H9 (cell line): ENCODE results near the gene NEUROD4. TPM values are rescaled to one million over a fixed set of nuclear protein-coding genes. Genes with fewer than 3 reads are reported as not detected.

Experiments used
- DNase-seq: peaks from one replicate; pipeline ENCODE4 v3.0.0-alpha.2; 2017
- H2AFZ ChIP-seq: one replicate; pipeline ENCODE4 v1.6.1; 2013; ENCODE audit warnings: mild to moderate bottlenecking, low read length, control low read depth, moderate library complexity
- H2AK5ac ChIP-seq: 2 replicates; pipeline ENCODE4 v1.6.1; 2013; ENCODE audit warnings: low read length, control low read depth, mixed read lengths; ENCODE audit not compliant: insufficient read length
- H2BK120ac ChIP-seq: one replicate; pipeline ENCODE4 v1.6.1; 2013; ENCODE audit warnings: low read depth, mild to moderate bottlenecking, low read length, control low read depth, inconsistent platforms; ENCODE audit not compliant: poor library complexity, severe bottlenecking
- H2BK12ac ChIP-seq: 2 replicates; pipeline ENCODE4 v1.6.1; 2013; ENCODE audit warnings: low read length, control low read depth, mixed read lengths, low read depth; ENCODE audit not compliant: insufficient read length
- H2BK15ac ChIP-seq: 2 replicates; pipeline ENCODE4 v1.6.1; 2013; ENCODE audit warnings: low read depth, low read length, control low read depth
- H2BK20ac ChIP-seq: one replicate; pipeline ENCODE4 v1.6.1; 2013; ENCODE audit warnings: low read depth, mild to moderate bottlenecking, low read length, control low read depth, inconsistent platforms; ENCODE audit not compliant: poor library complexity, severe bottlenecking
- H2BK5ac ChIP-seq: 2 replicates; pipeline ENCODE4 v1.6.1; 2013; ENCODE audit warnings: low read length, control low read depth, mixed read lengths; ENCODE audit not compliant: insufficient read length
- H3K14ac ChIP-seq: 2 replicates; pipeline ENCODE4 v1.6.1; 2013; ENCODE audit warnings: low read length, control low read depth; ENCODE audit not compliant: insufficient read depth
- H3K18ac ChIP-seq: 2 replicates; pipeline ENCODE4 v1.6.1; 2013; ENCODE audit warnings: low read depth, mild to moderate bottlenecking, mixed read lengths, low read length, control low read depth; ENCODE audit not compliant: insufficient read length
- H3K23ac ChIP-seq: 2 replicates; pipeline ENCODE4 v1.6.1; 2013; ENCODE audit warnings: low read length, control low read depth, mixed read lengths, low read depth; ENCODE audit not compliant: insufficient read length
- H3K23me2 ChIP-seq: 2 replicates; pipeline ENCODE4 v1.6.1; 2013; ENCODE audit warnings: low read depth, mild to moderate bottlenecking, mixed read lengths, low read length, control low read depth; ENCODE audit not compliant: insufficient read length, poor library complexity, severe bottlenecking
- H3K27ac ChIP-seq: 2 replicates; pipeline ENCODE4 v1.5.1; 2013; ENCODE audit warnings: low read length, control low read depth, mixed read lengths, low read depth; ENCODE audit not compliant: insufficient read length
- H3K27me3 ChIP-seq: 2 replicates; pipeline ENCODE4 v1.6.1; 2013; ENCODE audit warnings: low read length, control low read depth, inconsistent platforms; ENCODE audit not compliant: insufficient read depth
- H3K4ac ChIP-seq: 2 replicates; pipeline ENCODE4 v1.6.1; 2013; ENCODE audit warnings: low read depth, mild to moderate bottlenecking, control low read depth, inconsistent platforms, low read length, moderate library complexity
- H3K4me1 ChIP-seq: 2 replicates; pipeline ENCODE4 v1.6.1; 2013; ENCODE audit warnings: low read length, control low read depth, inconsistent platforms; ENCODE audit not compliant: insufficient read depth
- H3K4me2 ChIP-seq: 2 replicates; pipeline ENCODE4 v1.6.1; 2013; ENCODE audit warnings: low read length, control low read depth, mixed read lengths; ENCODE audit not compliant: insufficient read length, insufficient read depth
- H3K56ac ChIP-seq: 2 replicates; pipeline ENCODE4 v1.6.1; 2013; ENCODE audit warnings: low read depth, mild to moderate bottlenecking, mixed read lengths, low read length, control low read depth; ENCODE audit not compliant: insufficient read length
- H3K79me1 ChIP-seq: 2 replicates; pipeline ENCODE4 v1.6.1; 2013; ENCODE audit warnings: low read depth, mild to moderate bottlenecking, moderate library complexity, low read length, control low read depth, inconsistent platforms; ENCODE audit not compliant: insufficient read depth, poor library complexity, severe bottlenecking
- H3K79me2 ChIP-seq: 2 replicates; pipeline ENCODE4 v1.6.1; 2013; ENCODE audit warnings: low read length, control low read depth, inconsistent platforms; ENCODE audit not compliant: insufficient read depth
- H3K9ac ChIP-seq: 2 replicates; pipeline ENCODE4 v1.6.1; 2013; ENCODE audit warnings: low read length, control low read depth, mixed read lengths; ENCODE audit not compliant: insufficient read length; ENCODE audit errors: extremely low read depth
- H3K9me3 ChIP-seq: one replicate; pipeline ENCODE4 v1.6.1; 2013; ENCODE audit warnings: low read depth, low read length, inconsistent platforms; ENCODE audit not compliant: control insufficient read depth
- H3T11ph ChIP-seq: one replicate; pipeline ENCODE4 v1.6.1; 2013; ENCODE audit warnings: mild to moderate bottlenecking, low read length, control low read depth, inconsistent platforms
- H4K20me1 ChIP-seq: one replicate; pipeline ENCODE4 v1.6.1; 2013; ENCODE audit not compliant: control insufficient read depth, insufficient read length, insufficient read depth
- H4K5ac ChIP-seq: 2 replicates; pipeline ENCODE4 v1.6.1; 2013; ENCODE audit warnings: low read depth, mild to moderate bottlenecking, mixed read lengths, low read length, control low read depth; ENCODE audit not compliant: insufficient read length
- H4K8ac ChIP-seq: replicated peaks from 2 replicates; pipeline ENCODE4 v1.6.1; 2013; ENCODE audit warnings: low read length, control low read depth, mixed read lengths, low read depth; ENCODE audit not compliant: insufficient read length
- H4K91ac ChIP-seq: 2 replicates; pipeline ENCODE4 v1.6.1; 2013; ENCODE audit warnings: low read depth, mild to moderate bottlenecking, moderate library complexity, mixed read lengths, low read length, control low read depth; ENCODE audit not compliant: insufficient read length
- H3K27ac Mint-ChIP-seq, 3 experiments: 2 replicates in 2 of 3; 3 replicates in 1 of 3; pipeline ENCODE4 v1.8.0; 2020 to 2021; ENCODE audit warnings: mixed read lengths in 3 of 3, mild to moderate bottlenecking in 1 of 3, moderate library complexity in 1 of 3
- H3K27me3 Mint-ChIP-seq: 2 replicates; pipeline ENCODE4 v1.8.0; 2021; ENCODE audit warnings: low read depth, mild to moderate bottlenecking, moderate library complexity, mixed read lengths
- H3K36me3 Mint-ChIP-seq, 3 experiments: 2 replicates in 2 of 3; 3 replicates in 1 of 3; pipeline ENCODE4 v1.8.0; 2020 to 2021; ENCODE audit warnings: low read depth in 3 of 3, mixed read lengths in 3 of 3; ENCODE audit not compliant: insufficient read depth in 1 of 3
- H3K4me1 Mint-ChIP-seq, 2 experiments: 2 replicates each; pipeline ENCODE4 v1.8.0; 2020; ENCODE audit warnings: mixed read lengths in 2 of 2
- H3K4me3 Mint-ChIP-seq, 2 experiments: 2 replicates in 1 of 2; 3 replicates in 1 of 2; pipeline ENCODE4 v1.8.0; 2020 to 2021; ENCODE audit warnings: mild to moderate bottlenecking in 2 of 2, mixed read lengths in 2 of 2, moderate library complexity in 1 of 2
- H3K9me3 Mint-ChIP-seq, 2 experiments: 2 replicates in 1 of 2; 3 replicates in 1 of 2; pipeline ENCODE4 v1.8.0; 2020; ENCODE audit warnings: mild to moderate bottlenecking in 2 of 2, mixed read lengths in 2 of 2, moderate library complexity in 1 of 2
- WGBS: extraction: QIAGEN DNeasy Blood & Tissue Kit; methylation state at CpG from one replicate; pipeline ENCODE4 v1.1.7; 2013; ENCODE audit warnings: missing lambda C conversion rate, low lambda C conversion rate, mixed read lengths; ENCODE audit not compliant: insufficient read length; ENCODE audit errors: extremely low coverage; 5-methylcytosine and 5-hydroxymethylcytosine counted together
- total RNA-seq: library from RNA; stranded (reverse); gene quantifications from 2 replicates; pipeline ENCODE4 v1.2.1, GENCODE V29; 2021
- TF ChIP-seq, protein P1 (sequence below): fragments of 200-600 bp; sonication (generic); conservative IDR thresholded peaks from 3 replicates; pipeline ENCODE4 v1.8.0; 2021; ENCODE audit warnings: antibody characterized with exemption, mild to moderate bottlenecking

Gene NEUROD4
- total RNA-seq, 1 experiment from 2014 or later, result not detected

DNA sequence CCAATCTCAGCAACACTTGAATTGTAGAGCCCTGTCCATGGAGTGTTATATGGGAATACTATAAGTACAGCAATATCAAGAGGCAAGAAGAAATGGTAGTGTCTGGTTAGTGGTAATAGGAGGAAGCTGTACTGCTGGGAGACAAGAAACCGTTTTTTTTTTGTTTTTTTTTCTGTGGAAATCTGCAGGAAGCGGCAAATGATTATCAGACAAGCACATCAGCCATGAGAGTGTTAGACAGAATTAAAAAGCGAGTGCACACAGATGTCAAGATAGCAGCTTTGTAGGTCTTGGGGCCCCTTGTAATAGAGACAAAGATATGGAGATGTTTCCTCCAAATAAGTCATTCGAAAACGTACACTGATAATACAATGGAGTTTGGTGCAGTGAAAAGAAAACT, 41.9 kb upstream of the NEUROD4 start:
- no peak overlapping the region for H4K8ac ChIP-seq
- H2BK120ac ChIP-seq, result no peak overlapping the region
- H3K9ac ChIP-seq, result no peak overlapping the region
- no peak overlapping the region for H3K14ac ChIP-seq
- H3K27me3 Mint-ChIP-seq, result peaks cover 2% of the 10 kb centered on the region; the same call in 1 of the 2 replicates
- H3K4me3 Mint-ChIP-seq, result no peak overlapping the region
- H3K4me1 ChIP-seq, result no peaks in the 10 kb centered on the region; the same call in 1 of the 2 replicates
- no peaks in the 10 kb centered on the region for H3K79me2 ChIP-seq
- H3T11ph ChIP-seq, result no peak overlapping the region
- H3K79me1 ChIP-seq, result no peaks in the 10 kb centered on the region
- no peak overlapping the region for H2BK20ac ChIP-seq
- no peaks in the 10 kb centered on the region; a peak in 1 of 5 replicates for H3K9me3 Mint-ChIP-seq
- no peaks in the 10 kb centered on the region for H3K27me3 ChIP-seq
- H2AK5ac ChIP-seq, result no peak overlapping the region
- H2BK5ac ChIP-seq, result no peak overlapping the region
- no peaks in the 10 kb centered on the region for H3K9me3 ChIP-seq
- H4K91ac ChIP-seq, result no peak overlapping the region
- WGBS, result no CpG with 5 or more reads among the region's 5 CpGs
- peaks cover 14 to 15% of the 10 kb centered on the region in 2 experiments for H3K4me1 Mint-ChIP-seq
- no peaks in the 10 kb centered on the region for H3K36me3 Mint-ChIP-seq
- no peak overlapping the region for H2AFZ ChIP-seq
- no peak overlapping the region for H2BK15ac ChIP-seq
- TF ChIP-seq, protein P1, sequence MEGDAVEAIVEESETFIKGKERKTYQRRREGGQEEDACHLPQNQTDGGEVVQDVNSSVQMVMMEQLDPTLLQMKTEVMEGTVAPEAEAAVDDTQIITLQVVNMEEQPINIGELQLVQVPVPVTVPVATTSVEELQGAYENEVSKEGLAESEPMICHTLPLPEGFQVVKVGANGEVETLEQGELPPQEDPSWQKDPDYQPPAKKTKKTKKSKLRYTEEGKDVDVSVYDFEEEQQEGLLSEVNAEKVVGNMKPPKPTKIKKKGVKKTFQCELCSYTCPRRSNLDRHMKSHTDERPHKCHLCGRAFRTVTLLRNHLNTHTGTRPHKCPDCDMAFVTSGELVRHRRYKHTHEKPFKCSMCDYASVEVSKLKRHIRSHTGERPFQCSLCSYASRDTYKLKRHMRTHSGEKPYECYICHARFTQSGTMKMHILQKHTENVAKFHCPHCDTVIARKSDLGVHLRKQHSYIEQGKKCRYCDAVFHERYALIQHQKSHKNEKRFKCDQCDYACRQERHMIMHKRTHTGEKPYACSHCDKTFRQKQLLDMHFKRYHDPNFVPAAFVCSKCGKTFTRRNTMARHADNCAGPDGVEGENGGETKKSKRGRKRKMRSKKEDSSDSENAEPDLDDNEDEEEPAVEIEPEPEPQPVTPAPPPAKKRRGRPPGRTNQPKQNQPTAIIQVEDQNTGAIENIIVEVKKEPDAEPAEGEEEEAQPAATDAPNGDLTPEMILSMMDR, result no peak
- no peak overlapping the region for H3K56ac ChIP-seq
- H2BK12ac ChIP-seq, result no peak overlapping the region
- no peaks in the 10 kb centered on the region for H4K20me1 ChIP-seq
- no peak overlapping the region for H3K27ac ChIP-seq
- no peaks in the 10 kb centered on the region for H3K23me2 ChIP-seq
- H3K4me2 ChIP-seq, result no peak overlapping the region
- H3K18ac ChIP-seq, result no peak overlapping the region
- no peak overlapping the region for H3K4ac ChIP-seq
- H3K23ac ChIP-seq, result no peak overlapping the region
- H4K5ac ChIP-seq, result no peak overlapping the region
- H3K27ac Mint-ChIP-seq, result no peak overlapping the region
- no peak for DNase-seq
